ENCODE measurements around the gene INHBE.

Gene INHBE

GRCh38 chr12:57488402-57489156 is 33.5 kb downstream of the INHBE start:
- H3K27ac ChIP-seq (ENCODE audit: low read depth, low read length, poor library complexity, severe bottlenecking): peak overlapping the region; percentile 30
- no peaks in the 10 kb centered on the region for H3F3A ChIP-seq (ENCODE audit: insufficient read depth, low read length)
- no peaks in the 10 kb centered on the region for H4K20me1 ChIP-seq (ENCODE audit: insufficient read depth, low read length)
- H3K9me3 ChIP-seq (ENCODE audit: low read length): no peaks in the 10 kb centered on the region
- H3K4me1 ChIP-seq (ENCODE audit: insufficient read depth, low read length, severe bottlenecking): peaks cover 17% of the 10 kb centered on the region
- H3K9ac ChIP-seq (ENCODE audit: low read length): peak overlapping the region; percentile 98
- H2AFZ ChIP-seq (ENCODE audit: low read length): no peak overlapping the region
- H3K9me2 ChIP-seq (ENCODE audit: low read depth, low read length): no peaks in the 10 kb centered on the region
- peak overlapping the region; percentile 92 for H3K4me2 ChIP-seq (ENCODE audit: low read length)
- peaks cover 16% of the 10 kb centered on the region for H3K79me2 ChIP-seq (ENCODE audit: insufficient read depth, low read length)
- peaks cover 42% of the 10 kb centered on the region for H3K36me3 ChIP-seq (ENCODE audit: insufficient read depth, low read length)
- peak overlapping the region; percentile 97 for H3K4me3 ChIP-seq (ENCODE audit: low read depth, low read length, poor library complexity, severe bottlenecking)
- TF ChIP-seq CTCF (IDR thresholded peaks at IDR 0.05; ENCODE audit: low read length): no peak
- no peak for TF ChIP-seq EZH2 (IDR thresholded peaks at IDR 0.05; ENCODE audit: borderline replicate concordance, low read length)
- H3K27me3 ChIP-seq (ENCODE audit: insufficient read depth, low read length): no peaks in the 10 kb centered on the region

- Histone ChIP-seq H3K4me1 (ENCODE audit: insufficient read depth, low read length, severe bottlenecking) (peaks cover 17% of the 10 kb centered on the region), H3K79me2 (ENCODE audit: insufficient read depth, low read length) (peaks cover 16% of the 10 kb centered on the region), H4K20me1 (ENCODE audit: insufficient read depth, low read length) (no peaks in the 10 kb centered on the region), H3K27me3 (ENCODE audit: insufficient read depth, low read length) (no peaks in the 10 kb centered on the region), H3F3A (ENCODE audit: insufficient read depth, low read length) (no peaks in the 10 kb centered on the region), H3K9me3 (ENCODE audit: low read length) (no peaks in the 10 kb centered on the region), H3K9ac (ENCODE audit: low read length) (peak overlapping the region; percentile 98), H3K9me2 (ENCODE audit: low read depth, low read length) (no peaks in the 10 kb centered on the region), H3K4me3 (ENCODE audit: low read depth, low read length, poor library complexity, severe bottlenecking) (peak overlapping the region; percentile 97), H3K36me3 (ENCODE audit: insufficient read depth, low read length) (peaks cover 46% of the 10 kb centered on the region), H3K27ac (ENCODE audit: low read depth, low read length, poor library complexity, severe bottlenecking) (no peak overlapping the region), H3K4me2 (ENCODE audit: low read length) (peak overlapping the region; percentile 92), H2AFZ (ENCODE audit: low read length) (no peak overlapping the region)
- TF ChIP-seq CTCF (IDR thresholded peaks at IDR 0.05; ENCODE audit: low read length) (no peak), EZH2 (IDR thresholded peaks at IDR 0.05; ENCODE audit: borderline replicate concordance, low read length) (no peak)
These were observed 34.1 kb downstream of the INHBE start for GRCh38 chr12:57489157-57489641.

- Histone ChIP-seq H3K4me3 (ENCODE audit: low read depth, low read length, poor library complexity, severe bottlenecking) (no peak overlapping the region), H4K20me1 (ENCODE audit: insufficient read depth, low read length) (no peaks in the 10 kb centered on the region), H3K27ac (ENCODE audit: low read depth, low read length, poor library complexity, severe bottlenecking) (no peak overlapping the region), H3F3A (ENCODE audit: insufficient read depth, low read length) (no peaks in the 10 kb centered on the region), H3K9me3 (ENCODE audit: low read length) (no peaks in the 10 kb centered on the region), H3K36me3 (ENCODE audit: insufficient read depth, low read length) (peaks cover 47% of the 10 kb centered on the region), H3K79me2 (ENCODE audit: insufficient read depth, low read length) (peaks cover 16% of the 10 kb centered on the region), H3K4me1 (ENCODE audit: insufficient read depth, low read length, severe bottlenecking) (peaks cover 17% of the 10 kb centered on the region), H3K9ac (ENCODE audit: low read length) (no peak overlapping the region), H3K27me3 (ENCODE audit: insufficient read depth, low read length) (no peaks in the 10 kb centered on the region), H3K9me2 (ENCODE audit: low read depth, low read length) (no peaks in the 10 kb centered on the region), H3K4me2 (ENCODE audit: low read length) (no peak overlapping the region), H2AFZ (ENCODE audit: low read length) (no peak overlapping the region)
- TF ChIP-seq EZH2 (IDR thresholded peaks at IDR 0.05; ENCODE audit: borderline replicate concordance, low read length) (no peak), CTCF (IDR thresholded peaks at IDR 0.05; ENCODE audit: low read length) (no peak)
These were observed 35.0 kb downstream of the INHBE start for GRCh38 chr12:57490126-57490525.
